ENCODE measurements around the gene GPATCH3. TPM values are rescaled to one million over a fixed set of nuclear protein-coding genes. Genes with fewer than 3 reads are reported as not detected.
"Not testable (repeated sequence)": the region's sequence is repeated elsewhere in the genome, so short reads cannot be mapped to it uniquely, and the experiment has no call there.

The GPATCH3 gene, protein sequence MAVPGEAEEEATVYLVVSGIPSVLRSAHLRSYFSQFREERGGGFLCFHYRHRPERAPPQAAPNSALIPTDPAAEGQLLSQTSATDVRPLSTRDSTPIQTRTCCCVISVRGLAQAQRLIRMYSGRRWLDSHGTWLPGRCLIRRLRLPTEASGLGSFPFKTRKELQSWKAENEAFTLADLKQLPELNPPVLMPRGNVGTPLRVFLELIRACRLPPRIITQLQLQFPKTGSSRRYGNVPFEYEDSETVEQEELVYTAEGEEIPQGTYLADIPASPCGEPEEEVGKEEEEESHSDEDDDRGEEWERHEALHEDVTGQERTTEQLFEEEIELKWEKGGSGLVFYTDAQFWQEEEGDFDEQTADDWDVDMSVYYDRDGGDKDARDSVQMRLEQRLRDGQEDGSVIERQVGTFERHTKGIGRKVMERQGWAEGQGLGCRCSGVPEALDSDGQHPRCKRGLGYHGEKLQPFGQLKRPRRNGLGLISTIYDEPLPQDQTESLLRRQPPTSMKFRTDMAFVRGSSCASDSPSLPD
- total RNA-seq: 10 to 100 TPM; 23.6 to 28.6 (median 27.6) TPM
- total RNA-seq (2013): 13.8 TPM
- total RNA-seq: 15.0 to 46.8 (median 26.4) reads per million in 29 experiments

DNA sequence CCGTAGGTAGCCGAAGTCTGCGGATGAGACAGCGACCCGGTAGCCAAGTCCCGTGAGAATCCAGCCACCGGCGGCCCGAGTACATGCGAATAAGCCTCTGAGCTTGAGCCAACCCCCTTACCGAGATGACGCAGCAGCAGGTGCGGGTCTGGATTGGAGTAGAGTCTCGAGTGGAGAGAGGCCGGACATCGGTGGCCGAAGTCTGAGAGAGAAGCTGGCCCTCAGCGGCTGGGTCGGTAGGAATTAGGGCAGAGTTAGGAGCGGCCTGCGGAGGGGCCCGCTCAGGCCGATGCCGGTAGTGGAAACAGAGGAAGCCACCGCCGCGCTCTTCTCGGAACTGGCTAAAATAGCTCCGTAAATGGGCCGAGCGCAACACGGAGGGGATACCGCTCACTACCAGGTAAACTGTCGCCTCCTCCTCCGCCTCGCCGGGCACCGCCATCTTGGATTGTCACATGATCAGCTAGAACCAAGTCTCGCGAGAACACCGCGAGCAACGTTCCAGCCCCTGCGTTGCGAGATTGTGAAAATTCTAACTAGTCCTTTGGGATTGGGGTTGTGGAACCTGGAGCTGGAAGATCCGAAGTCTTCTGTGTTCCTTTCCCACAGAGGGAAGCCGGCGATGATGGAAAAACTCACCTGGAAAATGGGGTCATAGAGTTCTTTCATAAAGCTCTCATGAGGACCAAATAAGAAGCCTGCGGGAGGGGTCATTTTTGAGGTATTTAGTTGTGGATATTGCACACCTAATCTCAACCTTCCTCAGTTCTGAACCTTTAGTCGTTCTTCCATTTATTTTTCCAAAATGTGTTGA, at the start of gene GPATCH3:
Gene GPATCH3 (minus strand): TSS at position 467 of the 814 bp plus-strand sequence. CDS start 25 bp downstream, at position 442.
- H3K4me1 ChIP-seq (ENCODE audit: control insufficient read depth in 1 of 2, extremely low read depth in 1 of 2, insufficient read depth in 2 of 2, low read length in 2 of 2): peaks cover 15 to 21% of the 10 kb centered on the region in 2 experiments
- Mint-ChIP-seq H3K9me3 (no peaks in the 10 kb centered on the region), H3K27me3 (no peaks in the 10 kb centered on the region), H3K4me3 (peak within 1 kb of the TSS; percentile 95 to 97 (median 97)), H3K36me3 (peaks cover 15% of the 10 kb centered on the region), H3K4me1 (peaks cover 27 to 41% (median 31%) of the 10 kb centered on the region in 3 donors), H3K27ac (peak within 1 kb of the TSS; percentile 99)
- DNase-seq (peak; percentile 71 to 94 (median 83)), ATAC-seq (replicated peaks in 1 of 4) (peak; percentile 92 to 96 (median 94))
- ChIA-PET CTCF (interaction anchor here (0.6 to 2.3 kb wide), 6 partner anchors 10 to 1389 kb away, joined by 3 to 11 read pairs (median 6); partner anchors contain the start of gene GPN2 (in 1 of the 2)), POLR2A (interaction anchor here (0.6 to 2.6 kb wide), 6 partner anchors 10 to 1903 kb away, joined by 4 to 13 read pairs (median 6); partner anchors contain the start of genes GPN2 (in 2 of the 2) and NUDC (in 1 of the 2))
- H3K36me3 ChIP-seq (ENCODE audit: control insufficient read depth in 2 of 2, extremely low read depth in 1 of 2, insufficient read depth in 1 of 2, low read length in 1 of 2): peaks cover 3 to 23% of the 10 kb centered on the region in 2 donors
- WGBS (ENCODE audit: insufficient coverage): under 1% methylated on average over 46 of the region's 50 CpGs
- H3K27me3 ChIP-seq (replicated peaks in 1 of 2; ENCODE audit: control insufficient read depth in 2 of 2, extremely low read depth in 1 of 2, insufficient read depth in 2 of 2, low read length in 1 of 2): no peaks in the 10 kb centered on the region
- H3K9me3 ChIP-seq: no peaks in the 10 kb centered on the region
- peak within 1 kb of the TSS; percentile 78 for H3K27ac ChIP-seq (ENCODE audit: low read length)
- peak within 1 kb of the TSS; percentile 70 to 92 for H3K4me3 ChIP-seq (ENCODE audit: control insufficient read depth in 1 of 2, extremely low read depth in 1 of 2, low read length in 1 of 2)

DNA sequence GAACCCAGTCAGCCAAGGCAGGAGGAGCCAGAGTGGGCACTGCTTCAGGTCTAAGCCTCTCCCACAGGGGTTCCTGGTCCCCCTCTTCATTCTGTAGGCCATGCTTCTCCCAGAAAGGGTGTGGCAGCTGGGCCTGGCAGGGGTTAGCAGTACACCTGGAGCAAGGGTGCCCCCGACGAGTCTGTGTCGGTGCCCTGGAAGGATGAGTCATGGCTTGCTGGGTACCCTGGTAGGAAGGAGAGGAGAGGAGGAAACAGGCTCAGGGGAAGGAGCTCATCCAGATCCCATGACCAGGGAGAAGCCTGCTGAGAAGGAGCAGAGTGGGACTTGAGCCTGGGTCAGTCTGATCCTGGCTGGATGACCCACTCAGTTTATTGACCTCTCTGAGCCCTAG, 49.7 kb upstream of the GPATCH3 start:
- Histone ChIP-seq H3K36me3 (ENCODE audit: control insufficient read depth in 2 of 2, extremely low read depth in 1 of 2, insufficient read depth in 1 of 2, low read length in 1 of 2) (peaks cover 14 to 26% of the 10 kb centered on the region in 2 donors), H3K4me1 (ENCODE audit: control insufficient read depth in 1 of 2, extremely low read depth in 1 of 2, insufficient read depth in 2 of 2, low read length in 2 of 2) (no peaks in the 10 kb centered on the region), H3K4me3 (ENCODE audit: control insufficient read depth in 1 of 2, extremely low read depth in 1 of 2, low read length in 1 of 2) (no peak overlapping the region), H3K27ac (ENCODE audit: low read length) (no peak overlapping the region), H3K27me3 (replicated peaks in 1 of 2; ENCODE audit: control insufficient read depth in 2 of 2, extremely low read depth in 1 of 2, insufficient read depth in 2 of 2, low read length in 1 of 2) (no peaks in the 10 kb centered on the region), H3K9me3 (no peaks in the 10 kb centered on the region)
- H3K9me3 Mint-ChIP-seq: no peaks in the 10 kb centered on the region
- no peaks in the 10 kb centered on the region for H3K4me1 Mint-ChIP-seq
- peaks cover 46% of the 10 kb centered on the region for H3K36me3 Mint-ChIP-seq
- DNase-seq: no peak
- 67% methylated on average over 3 of the region's 3 CpGs for WGBS (ENCODE audit: insufficient coverage)
- no peak overlapping the region for H3K4me3 Mint-ChIP-seq
- no peaks in the 10 kb centered on the region for H3K27me3 Mint-ChIP-seq
- ATAC-seq (replicated peaks in 1 of 4): no peak
- ChIA-PET CTCF (interaction anchor here in 1 of 2 donors (0.5 kb wide), 1 partner anchor 362 kb away, joined by 3 read pairs; no protein-coding TSS in a partner anchor), POLR2A (no interaction called here)
- no peak overlapping the region for H3K27ac Mint-ChIP-seq

DNA sequence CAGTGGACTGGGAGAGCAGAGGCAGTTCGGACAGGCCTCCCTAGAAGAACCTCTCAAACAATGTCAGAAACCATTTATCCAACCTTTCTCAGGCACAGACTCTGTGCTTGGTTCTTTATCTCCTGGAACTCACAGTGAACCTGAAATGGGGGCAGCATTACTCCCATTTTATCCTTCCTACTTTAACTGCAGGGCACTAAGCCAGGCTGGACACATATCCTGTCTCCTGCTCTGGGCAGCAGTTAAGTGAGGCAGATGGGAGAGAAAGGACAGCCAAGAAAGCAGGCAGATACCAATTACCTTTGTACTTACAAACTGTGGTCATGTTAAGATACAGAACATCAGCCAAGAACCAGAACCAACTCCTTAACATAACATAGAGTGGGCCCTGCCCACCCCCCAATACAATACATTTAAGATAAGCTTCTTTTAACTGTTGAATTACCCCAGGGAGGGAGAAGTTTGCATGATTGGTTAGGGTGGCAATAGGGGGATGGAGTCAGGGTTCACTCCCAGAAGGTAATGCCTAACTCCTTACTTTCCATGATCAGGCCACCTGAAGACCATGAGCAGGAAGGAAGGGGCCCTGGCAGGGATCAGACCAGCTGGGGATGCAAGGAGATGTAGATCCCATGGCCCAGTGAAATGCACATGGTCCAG, 49.1 kb upstream of the GPATCH3 start:
- Histone ChIP-seq H3K9me3 (no peaks in the 10 kb centered on the region), H3K4me1 (ENCODE audit: control insufficient read depth in 1 of 2, extremely low read depth in 1 of 2, insufficient read depth in 2 of 2, low read length in 2 of 2) (no peaks in the 10 kb centered on the region), H3K36me3 (ENCODE audit: control insufficient read depth in 2 of 2, extremely low read depth in 1 of 2, insufficient read depth in 1 of 2, low read length in 1 of 2) (peaks cover 14 to 30% of the 10 kb centered on the region in 2 donors), H3K27me3 (replicated peaks in 1 of 2; ENCODE audit: control insufficient read depth in 2 of 2, extremely low read depth in 1 of 2, insufficient read depth in 2 of 2, low read length in 1 of 2) (no peaks in the 10 kb centered on the region), H3K4me3 (ENCODE audit: control insufficient read depth in 1 of 2, extremely low read depth in 1 of 2, low read length in 1 of 2) (no peak overlapping the region), H3K27ac (ENCODE audit: low read length) (no peak overlapping the region)
- Mint-ChIP-seq H3K9me3 (no peaks in the 10 kb centered on the region), H3K4me1 (no peaks in the 10 kb centered on the region), H3K4me3 (no peak overlapping the region), H3K27me3 (no peaks in the 10 kb centered on the region), H3K36me3 (peaks cover 48% of the 10 kb centered on the region), H3K27ac (no peak overlapping the region)
- POLR2A ChIA-PET: no interaction called here
- CTCF ChIA-PET: no interaction called here
- DNase-seq: no peak
- no peak for ATAC-seq (replicated peaks in 1 of 4)
- 89% methylated on average over 1 of the region's 1 CpG for WGBS (ENCODE audit: insufficient coverage)

DNA sequence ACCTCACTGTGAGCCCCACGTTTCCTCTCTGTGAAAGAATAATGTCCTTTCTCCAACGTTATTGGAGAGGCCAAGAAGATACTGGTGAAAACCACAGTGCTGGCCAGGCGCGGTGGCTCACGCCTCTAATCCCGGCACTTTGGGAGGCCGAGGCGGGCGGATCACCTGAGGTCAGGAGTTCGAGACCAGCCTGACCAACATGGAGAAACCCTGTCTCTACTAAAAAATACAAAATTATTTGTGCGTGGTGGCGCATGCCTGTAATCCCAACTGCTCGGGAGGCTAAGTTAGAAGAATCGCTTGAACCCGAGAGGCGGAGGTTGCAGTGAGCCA, 48.4 kb upstream of the GPATCH3 start:
- H3K9me3 Mint-ChIP-seq; H3K4me3 ChIP-seq (ENCODE audit: control insufficient read depth in 1 of 2, extremely low read depth in 1 of 2, low read length in 1 of 2); CTCF ChIA-PET; H3K27me3 Mint-ChIP-seq; POLR2A ChIA-PET; H3K27ac ChIP-seq (ENCODE audit: low read length); H3K4me1 ChIP-seq (ENCODE audit: control insufficient read depth in 1 of 2, extremely low read depth in 1 of 2, insufficient read depth in 2 of 2, low read length in 2 of 2); H3K9me3 ChIP-seq; H3K27me3 ChIP-seq (replicated peaks in 1 of 2; ENCODE audit: control insufficient read depth in 2 of 2, extremely low read depth in 1 of 2, insufficient read depth in 2 of 2, low read length in 1 of 2); ATAC-seq (replicated peaks in 1 of 4); H3K4me3 Mint-ChIP-seq; DNase-seq; H3K4me1 Mint-ChIP-seq; H3K27ac Mint-ChIP-seq: not testable (repeated sequence)
- peaks cover 46% of the 10 kb centered on the region for H3K36me3 Mint-ChIP-seq
- 91% methylated on average over 6 of the region's 16 CpGs for WGBS (ENCODE audit: insufficient coverage)
- peaks cover 14 to 37% of the 10 kb centered on the region in 2 donors for H3K36me3 ChIP-seq (ENCODE audit: control insufficient read depth in 2 of 2, extremely low read depth in 1 of 2, insufficient read depth in 1 of 2, low read length in 1 of 2)

GRCh38 chr1:26946270-26946669, 46.0 kb upstream of the GPATCH3 start:
- Mint-ChIP-seq H3K9me3 (no peaks in the 10 kb centered on the region), H3K4me1 (no peaks in the 10 kb centered on the region), H3K4me3 (no peak overlapping the region), H3K27ac (no peak overlapping the region), H3K36me3 (peaks cover 48% of the 10 kb centered on the region), H3K27me3 (no peaks in the 10 kb centered on the region)
- no peak overlapping the region for H3K4me3 ChIP-seq (ENCODE audit: control insufficient read depth in 1 of 2, extremely low read depth in 1 of 2, low read length in 1 of 2)
- CTCF ChIA-PET: interaction anchor here in 1 of 2 donors (0.6 kb wide), 1 partner anchor 75 kb away, joined by 3 read pairs; no protein-coding TSS in a partner anchor
- no peaks in the 10 kb centered on the region for H3K4me1 ChIP-seq (ENCODE audit: control insufficient read depth in 1 of 2, extremely low read depth in 1 of 2, insufficient read depth in 2 of 2, low read length in 2 of 2)
- H3K36me3 ChIP-seq (ENCODE audit: control insufficient read depth in 2 of 2, extremely low read depth in 1 of 2, insufficient read depth in 1 of 2, low read length in 1 of 2): peaks cover 14 to 57% of the 10 kb centered on the region in 2 donors
- no peaks in the 10 kb centered on the region for H3K9me3 ChIP-seq
- no peak overlapping the region for H3K27ac ChIP-seq (ENCODE audit: low read length)
- no peak for DNase-seq
- POLR2A ChIA-PET: no interaction called here
- no peaks in the 10 kb centered on the region for H3K27me3 ChIP-seq (replicated peaks in 1 of 2; ENCODE audit: control insufficient read depth in 2 of 2, extremely low read depth in 1 of 2, insufficient read depth in 2 of 2, low read length in 1 of 2)
- no peak for ATAC-seq (replicated peaks in 1 of 4)
- 93% methylated on average over 2 of the region's 4 CpGs for whole genome bisulfite sequencing (ENCODE audit: insufficient coverage)

DNA sequence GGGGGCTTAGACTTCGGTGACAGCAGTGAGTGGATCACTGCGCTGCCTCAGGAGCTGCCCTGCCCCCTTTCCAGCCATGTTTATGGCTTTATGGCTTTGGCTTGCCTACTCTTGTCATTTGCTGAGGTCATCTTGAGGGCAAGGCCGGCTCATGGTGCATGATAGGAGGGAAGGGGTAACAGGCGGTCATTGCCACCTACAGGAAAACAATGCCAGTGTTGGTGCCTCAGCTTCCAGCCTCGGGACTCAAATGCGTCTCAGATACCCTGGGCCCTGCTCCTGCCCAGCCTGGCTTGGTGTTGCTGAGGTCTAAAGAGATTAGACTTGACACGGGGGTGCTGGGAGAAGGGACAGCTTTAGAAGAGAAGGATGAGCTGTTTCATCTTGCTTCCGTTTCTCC, 45.5 kb upstream of the GPATCH3 start:
- DNase-seq (no peak), ATAC-seq (replicated peaks in 1 of 4) (no peak)
- Histone ChIP-seq H3K4me3 (ENCODE audit: control insufficient read depth in 1 of 2, extremely low read depth in 1 of 2, low read length in 1 of 2) (no peak overlapping the region), H3K27ac (ENCODE audit: low read length) (no peak overlapping the region), H3K27me3 (replicated peaks in 1 of 2; ENCODE audit: control insufficient read depth in 2 of 2, extremely low read depth in 1 of 2, insufficient read depth in 2 of 2, low read length in 1 of 2) (no peaks in the 10 kb centered on the region), H3K4me1 (ENCODE audit: control insufficient read depth in 1 of 2, extremely low read depth in 1 of 2, insufficient read depth in 2 of 2, low read length in 2 of 2) (no peaks in the 10 kb centered on the region), H3K36me3 (ENCODE audit: control insufficient read depth in 2 of 2, extremely low read depth in 1 of 2, insufficient read depth in 1 of 2, low read length in 1 of 2) (peaks cover 14 to 60% of the 10 kb centered on the region in 2 donors), H3K9me3 (no peaks in the 10 kb centered on the region)
- H3K36me3 Mint-ChIP-seq: peaks cover 46% of the 10 kb centered on the region
- H3K4me1 Mint-ChIP-seq: no peaks in the 10 kb centered on the region
- 99% methylated on average over 8 of the region's 8 CpGs for WGBS (ENCODE audit: insufficient coverage)
- ChIA-PET CTCF (interaction anchor here in 1 of 2 donors (0.6 kb wide), 1 partner anchor 75 kb away, joined by 3 read pairs; no protein-coding TSS in a partner anchor), POLR2A (no interaction called here)
- no peaks in the 10 kb centered on the region for H3K27me3 Mint-ChIP-seq
- no peak overlapping the region for H3K27ac Mint-ChIP-seq
- H3K9me3 Mint-ChIP-seq: no peaks in the 10 kb centered on the region
- no peak overlapping the region for H3K4me3 Mint-ChIP-seq
